GM21737 (cell line): ENCODE data around the gene PDZK1.
"Not testable (repeated sequence)": the region's sequence is repeated elsewhere in the genome, so short reads cannot be mapped to it uniquely, and the experiment has no call there.

ENCODE experiments used
- ATAC-seq: cut with Tn5 transposase; IDR thresholded peaks from one replicate; pipeline ENCODE4 v1.9.1; 2021; ENCODE audit warnings: mild to moderate bottlenecking, moderate library complexity; ENCODE audit not compliant: unreplicated experiment

Gene PDZK1

GRCh38 chr1:145707183-145707867 lies at the start of gene PDZK1:
TSS of gene PDZK1 (minus strand) at chr1:145707368. CDS start at chr1:145688021, 19,347 bp downstream.
- ATAC-seq, result no peak

DNA sequence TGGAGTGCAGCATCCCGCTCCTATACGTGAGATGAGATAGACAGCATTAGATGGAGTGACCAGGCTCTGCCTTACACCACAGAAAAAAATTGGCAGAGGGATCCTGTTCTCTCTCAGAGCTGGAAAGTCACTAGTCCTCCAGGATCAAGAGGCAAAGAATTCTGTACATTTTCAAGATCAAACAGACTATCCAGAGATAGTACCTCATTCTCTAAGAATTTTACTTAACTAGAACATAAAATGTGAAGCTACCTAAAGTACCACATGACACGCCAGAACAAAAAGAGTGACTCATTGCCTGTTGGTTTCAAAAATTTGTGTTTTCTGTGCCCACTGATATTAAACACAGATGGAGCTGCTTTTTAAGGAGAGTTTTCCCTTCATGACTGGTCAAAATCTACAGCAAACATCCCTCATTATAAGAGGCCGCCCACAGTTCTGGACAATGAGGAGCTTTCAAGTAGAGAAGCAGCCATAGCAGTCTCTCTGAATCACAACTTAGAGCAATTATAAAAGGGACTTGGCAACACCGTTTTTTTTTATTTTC lies 44.4 kb upstream of the PDZK1 start:
- ATAC-seq, result no peak

GRCh38 chr1:145750426-145750825 lies 43.3 kb upstream of the PDZK1 start:
- ATAC-seq, result no peak

DNA sequence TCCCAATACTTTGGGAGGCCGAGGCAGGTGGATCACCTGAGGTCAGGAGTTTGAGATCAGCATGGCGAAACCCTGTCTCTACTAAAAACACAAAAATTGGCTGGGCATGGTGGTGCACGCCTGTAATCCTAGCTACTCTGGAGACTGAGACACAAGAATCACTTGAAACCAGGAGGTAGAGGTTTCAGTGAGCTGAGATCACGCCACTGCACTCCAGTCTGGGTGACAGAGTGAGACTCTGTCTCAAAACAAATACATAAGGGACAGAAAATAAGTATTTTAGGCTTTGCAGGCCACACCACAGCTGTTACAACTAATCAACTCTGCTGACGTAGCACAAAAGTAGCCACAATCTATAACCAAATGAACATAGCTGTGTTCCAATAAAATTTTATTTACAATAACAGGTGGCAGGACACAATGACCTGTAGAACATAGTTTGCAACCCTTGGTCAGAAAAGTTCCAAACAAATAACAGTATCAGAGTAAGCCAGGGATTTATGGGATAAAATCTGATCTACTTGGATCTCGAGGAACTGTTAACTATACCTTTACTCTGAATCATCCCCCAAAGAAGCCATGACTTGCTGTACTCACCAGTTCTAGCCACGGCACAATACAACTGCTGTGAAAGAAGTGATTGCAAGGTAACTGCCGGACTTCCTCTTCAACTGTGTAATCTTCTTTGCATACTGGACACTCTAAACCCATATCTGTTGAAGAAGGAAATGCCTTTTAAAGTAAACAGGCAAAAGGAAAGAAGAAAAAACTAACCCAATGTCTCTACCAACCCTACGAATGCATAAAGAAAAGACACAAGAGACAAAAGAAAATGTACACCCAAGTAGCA lies 40.5 kb upstream of the PDZK1 start:
- no peak for ATAC-seq

GRCh38 chr1:145740269-145740668 lies 33.1 kb upstream of the PDZK1 start:
- no peak for ATAC-seq

GRCh38 chr1:145736191-145736590 lies 29.0 kb upstream of the PDZK1 start:
- no peak for ATAC-seq

DNA sequence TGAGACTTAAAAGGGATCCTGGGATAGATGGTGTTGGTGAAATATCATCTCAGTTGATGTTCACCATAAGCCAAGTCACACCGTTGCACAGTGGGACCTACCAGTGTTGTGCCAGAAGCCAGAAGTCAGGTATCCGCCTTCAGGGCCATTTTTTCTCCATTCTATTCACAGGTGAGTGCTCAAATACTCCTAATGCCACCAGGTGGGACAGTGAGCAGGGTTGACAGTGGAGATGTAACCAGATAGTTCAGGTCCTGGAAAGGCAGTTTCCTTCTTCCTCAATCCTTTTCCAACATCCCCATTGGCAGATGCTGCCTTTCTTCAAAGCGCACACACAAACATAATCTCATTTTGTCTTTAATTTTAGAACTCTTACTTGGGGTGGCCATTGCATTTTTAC lies 23.7 kb upstream of the PDZK1 start:
- no peak for ATAC-seq

- no peak for ATAC-seq
These were observed 23.3 kb upstream of the PDZK1 start for GRCh38 chr1:145730467-145730866.

DNA sequence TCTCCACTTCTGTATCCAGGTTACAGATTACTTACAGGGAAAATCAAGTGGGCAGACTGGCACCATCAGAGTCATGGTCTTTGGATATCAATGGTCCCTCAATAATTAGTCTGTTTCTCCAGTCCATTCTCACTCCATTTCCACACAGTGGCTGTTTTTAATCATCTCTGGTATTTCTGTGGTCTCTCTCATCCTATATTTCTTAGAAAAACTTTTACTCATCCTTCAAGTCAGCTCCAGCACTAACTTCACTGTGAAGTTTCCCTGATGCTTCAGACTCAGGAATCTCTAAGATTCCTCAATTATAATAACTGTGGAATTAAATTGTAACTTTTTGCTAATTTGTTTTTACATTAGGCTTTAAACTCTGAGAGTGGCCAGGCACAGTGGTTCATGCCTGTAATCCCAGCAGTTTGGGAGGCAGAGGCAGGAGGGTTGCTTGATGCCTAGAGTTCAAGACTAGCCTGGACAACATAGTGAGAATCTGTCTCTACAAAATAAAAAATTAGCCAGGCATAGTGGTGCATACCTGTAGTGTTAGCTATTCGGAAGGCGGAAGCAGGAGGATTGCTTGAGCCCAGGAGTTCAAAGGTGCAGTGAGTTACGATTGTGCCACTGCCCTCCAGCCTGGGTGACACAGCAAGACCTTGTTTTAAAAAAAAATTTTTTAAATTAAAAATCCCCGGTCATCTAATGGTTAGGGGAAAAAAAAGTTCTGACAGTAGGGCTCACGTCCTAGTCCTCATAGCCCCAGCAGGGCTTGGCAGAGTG lies 22.7 kb upstream of the PDZK1 start:
- no peak for ATAC-seq

- ATAC-seq, result no peak
These were observed 22.0 kb upstream of the PDZK1 start for GRCh38 chr1:145729196-145729595.

DNA sequence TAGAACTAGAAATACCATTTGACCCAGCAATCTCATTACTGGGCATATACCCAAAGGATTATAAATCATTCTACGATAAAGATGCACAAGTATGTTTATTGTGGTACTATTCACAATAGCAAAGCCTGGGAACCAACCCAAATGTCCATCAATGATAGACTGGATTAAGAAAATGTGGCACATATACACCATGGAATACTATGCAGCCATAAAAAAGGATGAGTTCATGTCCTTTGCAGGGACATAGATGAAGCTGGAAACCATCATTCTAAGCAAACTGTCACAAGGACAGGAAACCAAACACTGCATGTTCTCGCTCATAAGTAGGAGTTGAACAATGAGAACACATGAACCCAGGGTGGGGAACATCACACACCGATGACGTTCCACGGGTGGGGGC lies 19.0 kb upstream of the PDZK1 start:
- ATAC-seq, result not testable (repeated sequence)

DNA sequence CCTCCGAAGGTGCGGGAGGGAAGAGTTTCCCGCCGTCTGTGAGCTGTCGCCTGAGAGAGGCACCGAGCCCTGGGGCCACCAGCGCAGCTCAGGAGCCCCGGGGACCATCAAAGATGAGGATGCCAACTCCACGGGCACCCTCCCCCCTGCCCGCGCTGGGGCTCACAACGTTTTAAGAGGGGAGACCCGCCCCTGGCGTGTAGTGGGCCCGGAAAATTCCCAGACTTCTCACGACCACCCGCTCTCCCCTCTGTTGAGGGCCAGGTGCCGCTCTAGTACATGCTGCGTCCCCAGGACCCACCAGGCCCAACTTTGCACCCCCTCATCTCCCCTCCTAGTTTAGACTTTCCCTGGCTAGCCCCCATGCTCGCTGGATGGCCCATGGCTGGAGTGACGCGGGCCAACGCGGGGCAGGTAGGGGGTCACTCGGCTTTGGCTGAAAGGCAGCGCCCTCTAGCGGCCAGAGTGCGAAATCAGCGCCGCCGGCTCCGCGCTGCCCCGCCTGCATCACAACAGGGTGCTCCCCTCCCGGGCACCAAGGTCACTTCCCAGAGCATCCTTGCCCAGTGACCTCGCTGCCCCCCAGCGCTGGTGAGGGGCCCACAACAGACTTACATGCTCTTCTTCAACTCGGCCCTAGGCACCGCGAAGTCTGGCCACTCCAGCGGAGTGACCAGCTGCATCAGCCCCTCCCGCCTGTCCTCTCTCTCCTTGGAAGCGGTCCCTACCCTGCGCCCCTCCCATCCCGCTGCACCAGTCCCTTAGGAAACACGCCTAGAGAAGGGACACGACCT lies 13.9 kb upstream of the PDZK1 start:
- ATAC-seq, result peak; percentile 62

DNA sequence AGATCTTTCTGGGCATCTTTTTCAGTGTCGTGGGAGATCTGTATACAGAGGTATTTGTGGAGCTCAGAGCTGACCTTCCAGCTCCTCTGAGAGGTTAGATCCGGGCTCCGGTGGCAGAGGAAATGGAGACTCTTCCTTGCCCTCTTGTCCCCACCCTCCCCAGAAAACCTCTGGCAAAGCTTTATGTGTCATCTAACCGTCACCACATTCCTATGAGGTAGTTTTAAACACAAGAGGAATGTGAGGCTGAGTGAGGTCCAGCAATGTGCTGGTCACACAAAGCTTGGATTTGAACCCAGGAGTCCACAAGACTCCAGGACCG lies 13.3 kb upstream of the PDZK1 start:
- ATAC-seq, result no peak

- no peak for ATAC-seq
These were observed 12.3 kb upstream of the PDZK1 start, which contains the start of gene CD160 for GRCh38 chr1:145719230-145720079. TSS of gene CD160 (plus strand) at chr1:145719499. CDS start at chr1:145728328, 8,829 bp downstream.

- ATAC-seq, result not testable (repeated sequence)
These were observed 11.3 kb upstream of the PDZK1 start for GRCh38 chr1:145718465-145718864.

DNA sequence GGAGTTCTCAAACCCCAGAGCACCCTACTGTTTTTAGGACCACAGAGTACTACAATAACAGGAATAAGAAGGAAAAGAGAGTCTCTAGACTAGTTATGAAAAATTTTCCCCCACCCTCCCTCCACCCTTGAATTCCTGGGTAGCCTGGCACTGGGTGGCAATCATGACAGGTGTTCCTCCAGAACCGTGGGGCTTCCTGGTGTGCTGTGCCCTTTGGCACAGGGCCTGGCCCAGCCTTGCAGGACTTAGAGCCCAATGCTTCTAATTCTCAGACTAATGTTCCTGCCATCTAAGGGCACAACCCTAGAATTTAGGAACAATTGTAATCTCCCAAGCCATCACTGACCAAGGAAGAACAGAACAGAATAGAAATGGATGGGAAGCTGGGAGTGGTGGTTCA lies 10.7 kb upstream of the PDZK1 start:
- ATAC-seq, result no peak

DNA sequence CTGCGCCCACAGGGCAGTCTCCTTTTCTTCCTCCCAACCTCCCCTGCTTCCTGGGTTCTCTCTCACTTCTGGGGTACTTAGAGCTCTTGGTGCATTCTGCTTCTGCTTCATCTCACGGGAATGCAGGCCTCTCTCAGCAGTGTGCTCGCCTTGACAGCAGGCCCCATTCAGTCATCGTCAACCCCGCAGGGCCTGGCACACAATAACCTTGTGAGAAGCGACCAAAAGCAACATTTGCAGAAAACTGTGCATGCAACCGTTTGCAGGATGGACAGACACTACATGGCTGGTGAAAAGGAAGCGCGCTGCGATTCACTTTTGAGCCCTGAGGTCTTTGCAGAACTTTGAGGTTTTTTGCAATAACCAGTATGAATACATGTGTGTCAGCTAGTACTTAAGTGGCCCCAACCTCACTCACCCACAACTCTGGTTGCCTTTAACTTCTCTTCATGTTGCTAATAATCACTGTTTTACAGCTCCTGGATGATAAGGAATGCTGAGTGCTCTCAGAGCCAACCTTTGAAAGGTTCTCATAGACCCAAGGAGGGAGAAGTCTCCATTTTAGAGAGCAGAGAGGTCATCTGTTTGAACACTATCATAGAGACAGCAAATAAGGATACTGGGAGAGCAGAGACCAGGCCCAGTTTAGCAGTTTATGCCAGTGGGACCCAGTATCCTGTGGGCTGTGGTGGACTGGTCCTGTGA lies 9.6 kb upstream of the PDZK1 start:
- ATAC-seq, result no peak

- no peak for ATAC-seq
These were observed 7.5 kb upstream of the PDZK1 start for GRCh38 chr1:145714524-145715111.
